ENCODE results near the gene IGSF9.
"Not testable (repeated sequence)": the region's sequence is repeated elsewhere in the genome, so short reads cannot be mapped to it uniquely, and the experiment has no call there.

The IGSF9 gene

DNA sequence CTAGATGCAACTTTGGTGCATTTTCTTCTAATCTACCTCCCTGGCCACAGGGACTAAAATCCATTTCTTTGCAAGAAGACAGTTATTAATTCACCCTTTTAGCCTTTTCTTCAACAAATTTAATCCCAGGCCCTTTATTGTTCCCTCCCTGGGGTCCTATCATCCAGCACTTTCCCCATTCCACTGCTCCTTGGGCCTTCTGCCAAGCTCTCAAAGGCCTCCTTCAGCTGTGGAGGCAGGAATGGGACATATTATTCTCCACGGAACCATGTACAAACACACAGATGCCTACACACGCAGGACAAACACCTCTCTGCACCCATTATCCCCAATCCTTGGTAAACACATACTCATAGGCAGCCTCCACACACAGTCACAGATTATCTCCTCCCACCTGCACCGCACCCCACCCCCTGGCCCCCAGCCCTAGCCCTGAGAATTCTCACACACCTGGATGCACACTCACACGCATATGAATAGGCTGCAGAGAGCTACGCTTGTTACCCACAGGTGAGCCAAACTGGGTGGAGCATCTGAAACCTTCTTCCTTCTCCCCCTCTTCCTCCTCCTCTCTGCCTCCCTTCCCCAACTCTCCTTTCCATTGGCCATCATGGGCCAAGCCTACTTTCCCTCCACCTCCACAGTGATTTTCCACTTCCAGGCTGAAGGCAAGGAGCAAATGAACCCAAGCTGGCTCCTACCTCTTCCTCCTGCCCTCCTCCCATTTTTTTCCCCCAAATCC lies 31.8 kb downstream of the IGSF9 start:
- H3K4me3 ChIP-seq (ENCODE audit: low read length), result no peak overlapping the region
- no peak for DNase-seq (ENCODE audit: low read depth)
- no peak overlapping the region for H3K9ac ChIP-seq (ENCODE audit: low read length)
- H3K27me3 ChIP-seq (replicated peaks; ENCODE audit: control insufficient read depth, insufficient read depth, low read length), result no peaks in the 10 kb centered on the region
- H3K36me3 ChIP-seq (ENCODE audit: control insufficient read depth, insufficient read depth, low read length, severe bottlenecking), result peaks cover 14% of the 10 kb centered on the region
- H3K4me1 ChIP-seq (ENCODE audit: control insufficient read depth, insufficient read depth, low read length), result peaks cover 21% of the 10 kb centered on the region
- H3K9me3 ChIP-seq (ENCODE audit: control insufficient read depth, low read length), result no peaks in the 10 kb centered on the region

DNA sequence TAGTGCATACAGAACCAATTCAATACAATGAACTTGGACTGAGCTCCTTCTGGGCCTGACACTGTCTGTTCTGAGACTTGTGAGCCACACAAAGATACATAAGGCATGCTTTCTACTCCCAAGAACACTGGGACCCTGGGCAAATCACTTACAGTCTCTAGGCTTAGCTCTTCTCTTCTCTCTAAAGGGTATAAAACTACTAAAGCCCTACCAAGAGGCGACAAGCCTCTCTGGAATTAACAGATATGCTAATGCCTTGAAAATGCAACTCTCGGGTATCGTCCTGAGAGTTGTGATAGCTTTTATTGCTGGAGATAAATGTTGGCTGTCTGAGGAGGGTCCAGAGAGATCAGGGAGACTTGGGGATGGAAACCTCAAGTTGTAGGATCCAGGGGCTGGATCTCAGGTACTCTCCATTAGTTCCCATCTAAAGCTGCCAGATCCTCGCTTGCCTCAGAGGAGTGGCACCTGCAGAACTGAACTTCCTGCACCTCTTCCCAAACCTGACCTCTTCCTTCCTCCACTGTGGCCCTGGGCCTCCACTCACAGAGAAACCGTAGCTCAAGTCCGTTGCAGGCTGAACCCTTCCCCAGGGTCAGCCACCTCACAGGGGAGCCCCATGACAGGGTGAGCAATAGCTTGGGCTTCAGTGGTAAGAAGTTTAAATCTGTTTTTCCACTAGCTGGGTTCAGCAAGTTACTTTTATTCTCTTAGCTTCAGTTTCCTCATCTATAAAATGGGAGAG lies 33.9 kb downstream of the IGSF9 start:
- H3K9ac ChIP-seq (ENCODE audit: low read length), result no peak overlapping the region
- DNase-seq (ENCODE audit: low read depth), result no peak
- H3K4me1 ChIP-seq (ENCODE audit: control insufficient read depth, insufficient read depth, low read length), result peaks cover 6% of the 10 kb centered on the region
- H3K36me3 ChIP-seq (ENCODE audit: control insufficient read depth, insufficient read depth, low read length, severe bottlenecking), result no peaks in the 10 kb centered on the region
- no peak overlapping the region for H3K4me3 ChIP-seq (ENCODE audit: low read length)
- no peaks in the 10 kb centered on the region for H3K27me3 ChIP-seq (replicated peaks; ENCODE audit: control insufficient read depth, insufficient read depth, low read length)
- no peaks in the 10 kb centered on the region for H3K9me3 ChIP-seq (ENCODE audit: control insufficient read depth, low read length)

DNA sequence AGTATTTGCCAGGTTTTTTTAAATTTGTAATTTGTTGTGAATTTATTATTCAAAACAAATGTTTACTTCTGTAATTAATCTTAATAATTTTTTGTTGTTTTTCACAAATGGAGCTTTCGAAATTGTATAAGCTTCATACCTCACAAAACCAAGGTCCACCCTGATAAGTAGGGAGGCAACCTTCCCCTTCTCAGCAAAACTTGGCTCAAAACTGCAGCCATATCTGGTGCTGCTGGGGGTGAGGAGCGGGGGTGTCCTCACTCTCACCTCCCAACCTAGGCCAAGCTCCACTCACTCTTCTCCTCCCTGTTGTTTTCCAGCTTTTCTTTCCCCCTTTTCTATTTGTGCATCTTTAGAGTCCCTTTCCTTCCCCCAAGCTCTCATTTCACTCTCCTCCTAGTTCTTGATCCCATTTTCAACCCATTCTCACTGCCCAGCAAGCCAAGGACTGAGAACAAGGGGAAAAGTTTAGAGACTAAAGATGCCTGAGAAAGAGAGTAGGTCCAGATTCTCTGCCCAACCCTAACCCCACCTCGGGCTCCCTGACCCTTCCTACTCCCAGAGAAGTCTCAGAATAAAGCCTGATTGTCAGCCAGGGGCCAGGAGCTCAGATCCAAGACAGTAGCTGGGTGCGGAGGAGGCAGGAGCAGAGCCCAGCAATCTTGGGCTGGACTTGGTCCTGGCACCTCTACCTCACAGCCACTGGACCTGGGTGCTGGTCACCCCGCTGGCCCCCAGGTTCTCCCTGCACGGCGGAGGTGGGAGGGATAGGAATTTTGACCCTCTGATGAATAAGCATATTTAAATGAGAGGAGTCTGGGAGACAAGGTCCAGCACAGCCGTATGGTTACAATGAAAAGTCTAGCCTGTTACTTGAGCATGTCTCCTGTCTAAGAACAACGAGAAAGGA lies 37.1 kb downstream of the IGSF9 start:
- Histone ChIP-seq H3K4me1 (ENCODE audit: control insufficient read depth, insufficient read depth, low read length) (no peaks in the 10 kb centered on the region), H3K9me3 (ENCODE audit: control insufficient read depth, low read length) (no peaks in the 10 kb centered on the region), H3K4me3 (ENCODE audit: low read length) (no peak overlapping the region), H3K27me3 (replicated peaks; ENCODE audit: control insufficient read depth, insufficient read depth, low read length) (no peaks in the 10 kb centered on the region), H3K9ac (ENCODE audit: low read length) (no peak overlapping the region), H3K36me3 (ENCODE audit: control insufficient read depth, insufficient read depth, low read length, severe bottlenecking) (no peaks in the 10 kb centered on the region)
- DNase-seq (ENCODE audit: low read depth), result no peak

DNA sequence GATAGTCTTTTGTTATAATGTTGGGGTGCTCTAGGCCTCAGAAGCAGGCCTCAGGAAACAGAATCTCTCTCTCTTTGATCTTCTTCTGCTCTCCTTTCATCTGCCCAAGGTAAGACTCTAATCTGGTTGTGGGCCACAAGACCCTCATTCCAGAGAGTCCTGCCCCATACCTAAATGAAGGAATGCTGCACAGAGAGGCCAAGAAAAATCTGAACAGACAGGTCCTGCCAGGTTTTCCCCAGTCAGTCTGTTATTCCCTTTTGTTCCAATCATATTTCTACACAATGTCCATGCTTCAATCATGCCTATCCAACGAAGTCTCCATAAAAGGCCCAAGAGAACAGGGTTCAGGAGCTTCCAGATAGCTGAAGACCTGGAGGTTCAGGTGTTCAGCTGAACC lies 38.5 kb downstream of the IGSF9 start:
- no peaks in the 10 kb centered on the region for H3K4me1 ChIP-seq (ENCODE audit: control insufficient read depth, insufficient read depth, low read length)
- no peaks in the 10 kb centered on the region for H3K36me3 ChIP-seq (ENCODE audit: control insufficient read depth, insufficient read depth, low read length, severe bottlenecking)

DNA sequence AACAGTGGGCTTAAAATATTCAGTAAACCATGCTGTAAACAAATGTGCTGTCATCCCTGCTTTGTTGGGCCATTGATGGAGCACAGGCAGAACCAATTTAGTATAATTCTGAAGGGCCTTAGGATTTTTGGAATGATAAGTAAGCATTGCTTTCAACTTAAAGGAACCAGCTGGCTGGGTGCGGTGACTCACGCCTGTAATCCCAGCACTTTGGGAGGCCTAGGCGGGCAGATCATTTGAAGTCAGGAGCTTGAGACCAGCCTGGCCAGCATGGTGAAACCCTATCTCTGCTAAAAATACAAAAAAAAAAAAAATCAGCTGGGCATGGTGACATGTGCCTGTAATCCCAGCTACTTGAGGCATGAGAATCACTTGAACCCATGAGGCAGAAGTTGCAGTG lies 41.4 kb downstream of the IGSF9 start:
- not testable (repeated sequence) for H3K4me3 ChIP-seq (ENCODE audit: low read length); DNase-seq (ENCODE audit: low read depth); H3K9me3 ChIP-seq (ENCODE audit: control insufficient read depth, low read length); H3K36me3 ChIP-seq (ENCODE audit: control insufficient read depth, insufficient read depth, low read length, severe bottlenecking); H3K27me3 ChIP-seq (replicated peaks; ENCODE audit: control insufficient read depth, insufficient read depth, low read length); H3K9ac ChIP-seq (ENCODE audit: low read length)
- peaks cover 11% of the 10 kb centered on the region for H3K4me1 ChIP-seq (ENCODE audit: control insufficient read depth, insufficient read depth, low read length)

More for the DNA sequence above, 38.5 kb downstream of the IGSF9 start:
- no peak overlapping the region for H3K9ac ChIP-seq (ENCODE audit: low read length)
- no peaks in the 10 kb centered on the region for H3K9me3 ChIP-seq (ENCODE audit: control insufficient read depth, low read length)
- H3K27me3 ChIP-seq (replicated peaks; ENCODE audit: control insufficient read depth, insufficient read depth, low read length), result no peaks in the 10 kb centered on the region
- no peak for DNase-seq (ENCODE audit: low read depth)
- H3K4me3 ChIP-seq (ENCODE audit: low read length), result no peak overlapping the region

GRCh38 chr1:159902541-159902940 lies 42.9 kb downstream of the IGSF9 start:
- Histone ChIP-seq H3K27me3 (replicated peaks; ENCODE audit: control insufficient read depth, insufficient read depth, low read length) (no peaks in the 10 kb centered on the region), H3K9ac (ENCODE audit: low read length) (no peak overlapping the region), H3K36me3 (ENCODE audit: control insufficient read depth, insufficient read depth, low read length, severe bottlenecking) (no peaks in the 10 kb centered on the region), H3K4me3 (ENCODE audit: low read length) (no peak overlapping the region), H3K4me1 (ENCODE audit: control insufficient read depth, insufficient read depth, low read length) (peaks cover 11% of the 10 kb centered on the region), H3K9me3 (ENCODE audit: control insufficient read depth, low read length) (no peaks in the 10 kb centered on the region)
- no peak for DNase-seq (ENCODE audit: low read depth)

DNA sequence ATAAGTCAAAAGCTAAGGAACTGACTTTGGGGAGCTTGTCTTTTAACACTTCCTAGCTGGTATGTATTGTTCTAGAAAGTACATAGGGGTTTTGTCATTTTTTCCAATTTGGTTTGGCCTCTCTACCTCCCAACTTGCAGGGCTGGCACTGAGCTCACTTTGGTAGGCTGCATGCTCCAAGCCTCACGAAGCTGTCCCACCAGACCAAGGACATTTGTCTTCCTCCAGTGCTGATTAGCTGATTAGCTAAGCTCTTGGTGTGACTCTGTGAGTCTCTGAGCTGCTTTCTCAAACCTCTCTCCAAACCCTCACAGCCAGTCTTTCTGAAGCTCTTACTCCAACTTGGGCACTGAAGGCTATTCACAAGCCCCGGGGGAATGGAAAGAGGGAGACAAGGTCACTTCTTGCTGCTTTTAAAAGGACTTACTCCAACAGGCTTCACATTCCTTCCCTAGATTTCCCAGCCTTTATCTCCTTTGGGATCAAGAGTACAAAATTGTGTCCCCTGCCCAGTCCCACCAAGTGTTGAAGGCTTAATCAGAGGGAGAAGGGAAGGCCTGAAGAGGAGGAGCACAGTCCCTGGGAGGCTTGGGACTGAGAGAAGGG lies 44.6 kb downstream of the IGSF9 start:
- H3K36me3 ChIP-seq (ENCODE audit: control insufficient read depth, insufficient read depth, low read length, severe bottlenecking), result no peaks in the 10 kb centered on the region
- no peak overlapping the region for H3K9ac ChIP-seq (ENCODE audit: low read length)
- no peaks in the 10 kb centered on the region for H3K9me3 ChIP-seq (ENCODE audit: control insufficient read depth, low read length)
- DNase-seq (ENCODE audit: low read depth), result no peak
- no peak overlapping the region for H3K4me3 ChIP-seq (ENCODE audit: low read length)
- no peaks in the 10 kb centered on the region for H3K27me3 ChIP-seq (replicated peaks; ENCODE audit: control insufficient read depth, insufficient read depth, low read length)
- H3K4me1 ChIP-seq (ENCODE audit: control insufficient read depth, insufficient read depth, low read length), result peaks cover 11% of the 10 kb centered on the region

DNA sequence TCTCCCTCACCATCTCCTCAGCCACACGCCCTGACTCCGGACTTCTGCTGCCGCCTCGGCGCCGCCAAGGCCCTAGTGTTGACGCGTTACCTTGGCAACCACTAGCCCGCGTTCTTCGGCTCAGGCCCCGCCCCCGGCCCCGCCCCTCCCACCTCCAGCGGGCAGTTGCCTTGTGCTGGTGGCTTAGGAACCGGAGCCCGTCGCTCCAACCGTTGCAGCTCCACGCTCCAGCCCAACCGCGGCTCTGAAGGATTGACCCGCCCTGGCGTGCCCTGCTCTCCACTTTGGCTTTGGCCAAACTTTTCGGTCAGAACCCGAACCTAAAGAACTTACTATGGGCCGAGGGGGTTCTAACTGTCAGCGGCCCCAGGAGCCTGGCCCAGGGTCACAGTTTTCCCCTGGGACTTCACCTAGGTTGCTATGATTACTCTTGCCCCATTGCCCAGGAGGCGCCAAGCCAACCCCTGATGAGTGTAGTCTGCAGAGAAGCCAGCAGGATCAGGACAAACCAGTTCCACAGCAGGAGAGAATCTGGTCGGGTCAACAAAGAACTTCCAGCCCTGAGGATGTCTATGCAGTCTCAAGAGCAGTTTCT lies 45.2 kb downstream of the IGSF9 start, which contains the start of gene CFAP45:
CFAP45 (minus strand) TSS at position 80 of the 595 bp plus-strand sequence; CDS start at position 13, 67 bp downstream.
- Histone ChIP-seq H3K36me3 (ENCODE audit: control insufficient read depth, insufficient read depth, low read length, severe bottlenecking) (no peaks in the 10 kb centered on the region), H3K4me1 (ENCODE audit: control insufficient read depth, insufficient read depth, low read length) (peaks cover 11% of the 10 kb centered on the region), H3K9ac (ENCODE audit: low read length) (no peak within 1 kb of the TSS), H3K9me3 (ENCODE audit: control insufficient read depth, low read length) (no peaks in the 10 kb centered on the region), H3K27me3 (replicated peaks; ENCODE audit: control insufficient read depth, insufficient read depth, low read length) (no peaks in the 10 kb centered on the region), H3K4me3 (ENCODE audit: low read length) (no peak within 1 kb of the TSS)
- no peak for DNase-seq (ENCODE audit: low read depth)

DNA sequence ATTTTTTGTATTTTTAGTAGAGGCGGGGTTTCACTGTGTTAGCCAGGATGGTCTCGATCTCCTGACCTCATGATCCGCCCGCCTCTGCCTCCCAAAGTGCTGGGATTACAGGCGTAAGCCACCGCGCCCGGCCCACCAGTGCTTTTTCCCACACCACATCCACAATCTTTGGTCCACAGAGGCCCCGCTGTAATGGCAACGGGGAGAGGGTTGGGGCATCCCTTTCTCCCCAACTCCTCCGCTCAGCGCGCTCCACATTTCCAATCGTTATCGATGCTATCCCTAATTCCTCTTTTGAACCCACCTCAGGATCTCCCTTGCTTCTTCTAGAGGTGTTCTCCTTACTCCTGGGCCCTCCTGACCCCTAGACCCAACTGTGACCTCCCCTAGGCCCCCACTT lies 45.8 kb downstream of the IGSF9 start:
- not testable (repeated sequence) for DNase-seq (ENCODE audit: low read depth); H3K9me3 ChIP-seq (ENCODE audit: control insufficient read depth, low read length); H3K27me3 ChIP-seq (replicated peaks; ENCODE audit: control insufficient read depth, insufficient read depth, low read length); H3K36me3 ChIP-seq (ENCODE audit: control insufficient read depth, insufficient read depth, low read length, severe bottlenecking); H3K9ac ChIP-seq (ENCODE audit: low read length); H3K4me3 ChIP-seq (ENCODE audit: low read length)
- peaks cover 11% of the 10 kb centered on the region for H3K4me1 ChIP-seq (ENCODE audit: control insufficient read depth, insufficient read depth, low read length)

GRCh38 chr1:159898527-159898926 lies 46.9 kb downstream of the IGSF9 start:
- Histone ChIP-seq H3K4me1 (ENCODE audit: control insufficient read depth, insufficient read depth, low read length) (peaks cover 11% of the 10 kb centered on the region), H3K4me3 (ENCODE audit: low read length) (no peak overlapping the region), H3K27me3 (replicated peaks; ENCODE audit: control insufficient read depth, insufficient read depth, low read length) (peaks cover 7% of the 10 kb centered on the region), H3K9me3 (ENCODE audit: control insufficient read depth, low read length) (no peaks in the 10 kb centered on the region), H3K9ac (ENCODE audit: low read length) (no peak overlapping the region), H3K36me3 (ENCODE audit: control insufficient read depth, insufficient read depth, low read length, severe bottlenecking) (no peaks in the 10 kb centered on the region)
- DNase-seq (ENCODE audit: low read depth), result no peak
